Measurements from ENCODE around the gene TFDP1.
"Not testable (repeated sequence)": the region's sequence is repeated elsewhere in the genome, so short reads cannot be mapped to it uniquely, and the experiment has no call there.

DNA sequence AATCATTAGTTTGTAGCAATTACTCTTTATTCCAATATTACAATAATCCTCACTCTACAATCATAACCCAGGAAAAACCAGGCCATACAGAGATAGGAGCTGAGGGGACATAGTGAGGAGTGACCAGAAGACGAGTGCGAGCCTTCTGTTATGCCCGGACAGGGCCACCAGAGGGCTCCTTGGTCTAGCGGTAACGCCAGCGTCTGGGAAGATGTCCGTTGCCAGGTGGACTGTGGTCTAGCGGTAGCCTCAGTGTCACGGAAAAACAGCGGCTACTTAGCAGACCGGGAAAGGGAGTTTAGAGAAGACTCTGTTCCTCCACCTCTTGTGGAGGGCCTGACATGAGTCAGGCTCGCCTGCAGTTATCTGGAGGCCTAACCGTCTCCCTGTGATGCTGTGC is 36.9 kb downstream of the TFDP1 start:
- TF ChIP-seq, protein P1, sequence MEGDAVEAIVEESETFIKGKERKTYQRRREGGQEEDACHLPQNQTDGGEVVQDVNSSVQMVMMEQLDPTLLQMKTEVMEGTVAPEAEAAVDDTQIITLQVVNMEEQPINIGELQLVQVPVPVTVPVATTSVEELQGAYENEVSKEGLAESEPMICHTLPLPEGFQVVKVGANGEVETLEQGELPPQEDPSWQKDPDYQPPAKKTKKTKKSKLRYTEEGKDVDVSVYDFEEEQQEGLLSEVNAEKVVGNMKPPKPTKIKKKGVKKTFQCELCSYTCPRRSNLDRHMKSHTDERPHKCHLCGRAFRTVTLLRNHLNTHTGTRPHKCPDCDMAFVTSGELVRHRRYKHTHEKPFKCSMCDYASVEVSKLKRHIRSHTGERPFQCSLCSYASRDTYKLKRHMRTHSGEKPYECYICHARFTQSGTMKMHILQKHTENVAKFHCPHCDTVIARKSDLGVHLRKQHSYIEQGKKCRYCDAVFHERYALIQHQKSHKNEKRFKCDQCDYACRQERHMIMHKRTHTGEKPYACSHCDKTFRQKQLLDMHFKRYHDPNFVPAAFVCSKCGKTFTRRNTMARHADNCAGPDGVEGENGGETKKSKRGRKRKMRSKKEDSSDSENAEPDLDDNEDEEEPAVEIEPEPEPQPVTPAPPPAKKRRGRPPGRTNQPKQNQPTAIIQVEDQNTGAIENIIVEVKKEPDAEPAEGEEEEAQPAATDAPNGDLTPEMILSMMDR (IDR thresholded peaks at IDR 0.05) = peak in 5 of 6 experiments; percentile 13 to 31 (median 20)
- not testable (repeated sequence) for TF ChIP-seq POLR2A (IDR thresholded peaks at IDR 0.05)
